Liver (tissue), 9 donors: ENCODE data around the gene ECHS1. TPM values are rescaled to one million over a fixed set of nuclear protein-coding genes. Genes with fewer than 3 reads are reported as not detected.
A peak's percentile ranks its signal among the peaks of the same experiment; 100 is the strongest.

Experiments used
- DNase-seq: peaks from one replicate; pipeline ENCODE4 v3.0.0-alpha.2; 2017; ENCODE audit warnings: low spot score
- H3K27ac ChIP-seq, 2 donors: one replicate each; pipeline ENCODE4 v1.7.0; 2013; ENCODE audit warnings: inconsistent platforms in 2 of 2, low read length in 2 of 2, control low read depth in 1 of 2, low read depth in 1 of 2, mild to moderate bottlenecking in 1 of 2
- H3K27me3 ChIP-seq, 4 donors: one replicate each; pipeline versions ENCODE4 v1.6.1 to v1.7.0; 2013; ENCODE audit warnings: low read length in 3 of 4, inconsistent platforms in 1 of 4, mild to moderate bottlenecking in 1 of 4, moderate library complexity in 1 of 4; ENCODE audit not compliant: control insufficient read depth in 4 of 4, insufficient read depth in 4 of 4
- H3K36me3 ChIP-seq, 4 donors: one replicate each; pipeline versions ENCODE4 v1.6.1 to v1.7.0; 2013; ENCODE audit warnings: low read length in 3 of 4, mild to moderate bottlenecking in 3 of 4, low read depth in 1 of 4, moderate library complexity in 1 of 4; ENCODE audit not compliant: control insufficient read depth in 4 of 4, insufficient read depth in 3 of 4
- H3K4me1 ChIP-seq, 4 donors: one replicate each; pipeline versions ENCODE4 v1.6.1 to v1.7.0; 2013; ENCODE audit warnings: low read length in 3 of 4, mild to moderate bottlenecking in 3 of 4, moderate library complexity in 1 of 4; ENCODE audit not compliant: control insufficient read depth in 4 of 4, insufficient read depth in 4 of 4
- H3K4me3 ChIP-seq, 3 donors: one replicate each; pipeline versions ENCODE4 v1.6.1 to v1.7.0; 2013; ENCODE audit warnings: low read length in 3 of 3, control low read depth in 1 of 3, low read depth in 1 of 3, mild to moderate bottlenecking in 1 of 3
- H3K9ac ChIP-seq, 2 donors: one replicate each; pipeline ENCODE4 v1.7.0; 2013; ENCODE audit warnings: low read length in 2 of 2, mild to moderate bottlenecking in 2 of 2, moderate library complexity in 2 of 2, control low read depth in 1 of 2, low read depth in 1 of 2
- H3K9me3 ChIP-seq, 4 donors: one replicate each; pipeline versions ENCODE4 v1.6.1 to v1.7.0; 2013; ENCODE audit warnings: low read length in 3 of 4; ENCODE audit not compliant: control insufficient read depth in 4 of 4
- EGR1 ChIP-seq, 2 donors: IDR thresholded peaks; 2 replicates each; pipeline ENCODE4 v1.6.1; 2016 to 2018; ENCODE audit warnings: antibody characterized with exemption in 2 of 2, low read depth in 2 of 2
- FOXA1 ChIP-seq: IDR thresholded peaks from 2 replicates; pipeline ENCODE4 v1.6.1; 2016; ENCODE audit warnings: antibody characterized with exemption
- GABPA ChIP-seq, 2 donors: IDR thresholded peaks in 1 of 2; conservative IDR thresholded peaks in 1 of 2; 2 replicates each; pipeline ENCODE4 v1.6.1; 2016; ENCODE audit warnings: antibody characterized with exemption in 2 of 2, mild to moderate bottlenecking in 1 of 2, moderate library complexity in 1 of 2
- HNF4A ChIP-seq, 2 donors: conservative IDR thresholded peaks; 2 replicates each; pipeline ENCODE4 v1.6.1; 2016; ENCODE audit warnings: antibody characterized with exemption in 2 of 2, mild to moderate bottlenecking in 2 of 2
- HNF4G ChIP-seq: IDR thresholded peaks from 2 replicates; pipeline ENCODE4 v1.6.1; 2016; ENCODE audit warnings: antibody characterized with exemption
- JUND ChIP-seq, 2 donors: IDR thresholded peaks; 2 replicates each; pipeline ENCODE4 v1.6.1; 2016; ENCODE audit warnings: antibody characterized with exemption in 2 of 2
- NR2F2 ChIP-seq: IDR thresholded peaks from 2 replicates; pipeline ENCODE4 v1.6.1; 2016; ENCODE audit warnings: antibody characterized with exemption
- RAD21 ChIP-seq, 2 donors: IDR thresholded peaks; 2 replicates each; pipeline ENCODE4 v1.6.1; 2016; ENCODE audit warnings: antibody characterized with exemption in 2 of 2, mild to moderate bottlenecking in 2 of 2
- RXRA ChIP-seq, 2 donors: IDR thresholded peaks; 2 replicates each; pipeline ENCODE4 v1.6.1; 2017 to 2018; ENCODE audit warnings: antibody characterized with exemption in 2 of 2, mild to moderate bottlenecking in 1 of 2
- SP1 ChIP-seq: IDR thresholded peaks from 2 replicates; pipeline ENCODE4 v1.6.1; 2018; ENCODE audit warnings: antibody characterized with exemption, mild to moderate bottlenecking
- TAF1 ChIP-seq: conservative IDR thresholded peaks from 2 replicates; pipeline ENCODE4 v1.6.1; 2016; ENCODE audit warnings: antibody characterized with exemption, mild to moderate bottlenecking
- YY1 ChIP-seq: IDR thresholded peaks from 2 replicates; pipeline ENCODE4 v1.6.1; 2016; ENCODE audit warnings: antibody characterized with exemption, mild to moderate bottlenecking
- WGBS: extraction: QIAGEN DNeasy Blood & Tissue Kit; methylation state at CpG from one replicate; pipeline ENCODE4 v1.1.7; 2013; 5-methylcytosine and 5-hydroxymethylcytosine counted together
- polyA plus RNA-seq, 2 donors: library from polyadenylated mRNA; stranded (reverse) in 1 of 2; unstranded in 1 of 2; fragments of 200-250 nt in 1 of 2; fragments of >200 nt in 1 of 2; fragmentation: Nextera tagmentation in 1 of 2; extraction: Ambion mirVana in 1 of 2; gene quantifications; one replicate each; pipeline versions ENCODE4 v1.2.1 to v1.2.3, GENCODE V29; 2013 to 2015
- total RNA-seq, 2 donors: library from RNA; depleted of rRNA; stranded (reverse); fragments of >200 nt; gene quantifications; one replicate each; pipeline ENCODE4 v1.2.3, GENCODE V29; 2014
- TF ChIP-seq, protein P1 (sequence below): IDR thresholded peaks from 2 replicates; pipeline ENCODE4 v1.6.1; 2016; ENCODE audit warnings: antibody characterized with exemption
- TF ChIP-seq, protein P2 (sequence below): fragments of 150-350 bp; IDR thresholded peaks from 2 replicates; pipeline ENCODE4 v1.5.1; 2017; ENCODE audit warnings: improper control_type of control experiment, low read depth, low read length; ENCODE audit not compliant: missing input control
- TF ChIP-seq, protein P3 (sequence below): IDR thresholded peaks from 2 replicates; pipeline ENCODE4 v1.6.1; 2016; ENCODE audit warnings: antibody characterized with exemption
- TF ChIP-seq, protein P4 (sequence below): IDR thresholded peaks from 2 replicates; pipeline ENCODE4 v1.6.1; 2016; ENCODE audit warnings: antibody characterized with exemption
- TF ChIP-seq, protein P5 (sequence below): IDR thresholded peaks from 2 replicates; pipeline ENCODE4 v1.6.1; 2016; ENCODE audit warnings: antibody characterized with exemption, mild to moderate bottlenecking
- donor health status: healthy.
- donor health status: healthy.
- donor health status: healthy.
- donor health status: healthy.
- donor health status: healthy.

Gene ECHS1
- total and polyA plus RNA-seq, 4 donors = 41.5 to 849 (median 354) TPM

DNA sequence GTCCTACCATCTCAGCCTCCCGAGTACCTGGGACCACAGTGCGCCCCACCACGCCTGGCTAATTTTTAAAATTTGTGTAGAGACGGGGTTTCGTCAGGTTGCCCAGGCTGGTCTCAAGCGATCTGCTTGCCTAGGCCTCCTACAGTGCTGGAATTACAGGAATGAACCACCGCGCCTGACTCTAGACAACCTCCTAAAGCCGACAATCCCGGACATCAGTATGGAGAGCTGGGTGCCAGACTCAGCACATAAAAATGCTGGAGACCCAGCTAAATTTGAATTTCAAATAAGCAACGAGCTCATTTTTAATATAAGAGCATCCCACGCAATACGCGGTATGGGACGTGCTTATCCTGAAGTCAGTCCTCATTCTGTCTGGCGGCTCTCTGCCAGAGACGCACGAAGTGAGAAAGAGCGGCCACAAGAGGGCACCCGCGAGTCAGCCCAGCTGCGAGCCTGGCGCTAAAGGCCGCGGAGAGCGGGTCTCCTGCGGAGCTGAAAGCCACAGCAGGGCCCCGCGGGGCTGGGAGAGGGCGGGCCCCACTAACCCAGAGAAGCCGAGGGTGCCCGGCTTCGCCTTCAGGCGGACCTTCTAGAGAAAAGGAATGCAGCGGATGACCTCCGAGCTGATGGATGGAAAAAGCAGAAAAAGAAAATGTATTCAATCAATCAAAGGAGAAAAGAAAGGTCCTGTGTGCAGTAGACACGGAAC is 43.5 kb downstream of the ECHS1 start:
- peak; percentile 88 for DNase-seq
- Histone ChIP-seq H3K36me3 (no peaks in the 10 kb centered on the region), H3K9me3 (no peaks in the 10 kb centered on the region), H3K4me1 (peaks cover 0 to 22% (median 6%) of the 10 kb centered on the region in 4 donors), H3K27me3 (peaks cover 0 to 17% (median 8%) of the 10 kb centered on the region in 4 donors), H3K4me3 (peak overlapping the region in 1 of 3 donors; percentile 48), H3K27ac (no peak overlapping the region), H3K9ac (no peak overlapping the region)
- TF ChIP-seq RXRA (IDR thresholded peaks at IDR 0.05) = peak in 1 of 2 donors; percentile 14
- TF ChIP-seq JUND (IDR thresholded peaks at IDR 0.05) = no peak
- no peak for TF ChIP-seq GABPA (IDR thresholded peaks at IDR 0.05 in 1 of 2, conservative IDR thresholded peaks at IDR 0.05 in 1 of 2)
- TF ChIP-seq, protein P1, sequence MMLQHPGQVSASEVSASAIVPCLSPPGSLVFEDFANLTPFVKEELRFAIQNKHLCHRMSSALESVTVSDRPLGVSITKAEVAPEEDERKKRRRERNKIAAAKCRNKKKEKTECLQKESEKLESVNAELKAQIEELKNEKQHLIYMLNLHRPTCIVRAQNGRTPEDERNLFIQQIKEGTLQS = no peak
- TF ChIP-seq, protein P2, sequence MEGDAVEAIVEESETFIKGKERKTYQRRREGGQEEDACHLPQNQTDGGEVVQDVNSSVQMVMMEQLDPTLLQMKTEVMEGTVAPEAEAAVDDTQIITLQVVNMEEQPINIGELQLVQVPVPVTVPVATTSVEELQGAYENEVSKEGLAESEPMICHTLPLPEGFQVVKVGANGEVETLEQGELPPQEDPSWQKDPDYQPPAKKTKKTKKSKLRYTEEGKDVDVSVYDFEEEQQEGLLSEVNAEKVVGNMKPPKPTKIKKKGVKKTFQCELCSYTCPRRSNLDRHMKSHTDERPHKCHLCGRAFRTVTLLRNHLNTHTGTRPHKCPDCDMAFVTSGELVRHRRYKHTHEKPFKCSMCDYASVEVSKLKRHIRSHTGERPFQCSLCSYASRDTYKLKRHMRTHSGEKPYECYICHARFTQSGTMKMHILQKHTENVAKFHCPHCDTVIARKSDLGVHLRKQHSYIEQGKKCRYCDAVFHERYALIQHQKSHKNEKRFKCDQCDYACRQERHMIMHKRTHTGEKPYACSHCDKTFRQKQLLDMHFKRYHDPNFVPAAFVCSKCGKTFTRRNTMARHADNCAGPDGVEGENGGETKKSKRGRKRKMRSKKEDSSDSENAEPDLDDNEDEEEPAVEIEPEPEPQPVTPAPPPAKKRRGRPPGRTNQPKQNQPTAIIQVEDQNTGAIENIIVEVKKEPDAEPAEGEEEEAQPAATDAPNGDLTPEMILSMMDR = peak; percentile 87
- TF ChIP-seq RAD21 (IDR thresholded peaks at IDR 0.05) = peak; percentile 89 to 90
- TF ChIP-seq, protein P3, sequence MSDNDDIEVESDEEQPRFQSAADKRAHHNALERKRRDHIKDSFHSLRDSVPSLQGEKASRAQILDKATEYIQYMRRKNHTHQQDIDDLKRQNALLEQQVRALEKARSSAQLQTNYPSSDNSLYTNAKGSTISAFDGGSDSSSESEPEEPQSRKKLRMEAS = no peak
- WGBS = 10% methylated on average over 37 of the region's 37 CpGs

DNA sequence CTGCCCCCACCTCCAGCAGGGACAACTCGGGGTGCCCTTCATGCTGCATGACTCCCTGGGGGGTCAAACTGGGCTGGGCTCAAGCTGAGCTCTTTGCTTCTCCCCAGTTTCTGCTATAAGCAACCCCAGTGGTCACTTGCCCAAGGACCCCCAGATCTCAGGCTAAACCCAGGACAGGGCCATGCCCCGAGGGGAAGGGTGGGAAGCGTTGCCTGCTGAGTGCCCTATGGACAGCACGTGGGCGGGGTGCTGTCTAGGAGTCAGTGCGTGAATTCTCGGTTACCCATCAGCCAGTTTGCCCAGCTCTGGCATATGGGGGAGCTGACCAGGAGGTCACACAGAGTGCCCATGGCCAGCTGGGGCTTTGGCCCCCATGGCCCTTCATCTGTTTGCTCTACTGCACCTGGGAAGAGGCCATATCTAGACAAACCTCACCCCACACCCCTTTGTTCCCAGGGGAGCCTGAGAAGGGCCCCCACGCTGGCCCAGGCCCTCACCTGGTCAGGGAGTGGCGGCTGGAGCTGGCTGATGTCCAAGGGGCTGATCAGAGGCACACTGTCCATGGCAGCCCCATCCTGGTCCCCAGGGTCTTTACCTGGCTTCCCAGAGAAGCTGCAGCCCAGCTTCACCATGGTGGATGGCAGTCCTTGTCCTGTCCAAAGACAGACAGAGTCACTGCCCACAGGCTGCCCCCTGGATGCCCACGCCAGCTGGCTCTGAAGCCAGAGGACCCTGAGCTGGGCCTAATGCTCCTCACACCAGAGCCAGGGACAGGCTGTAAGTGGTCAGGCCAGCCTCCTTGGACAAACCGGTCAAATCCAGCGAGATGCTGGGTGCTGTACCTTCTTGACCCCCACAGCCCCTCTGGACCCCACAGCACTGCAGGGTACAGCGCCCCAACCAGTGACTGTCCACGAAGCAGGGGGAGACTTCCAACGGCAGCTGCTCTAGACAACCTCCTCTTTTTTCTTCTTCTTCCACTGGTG is 44.5 kb downstream of the ECHS1 start:
- Histone ChIP-seq H3K4me1 (peaks cover 2 to 22% (median 8%) of the 10 kb centered on the region in 4 donors), H3K27me3 (peaks cover 0 to 17% (median 8%) of the 10 kb centered on the region in 4 donors), H3K36me3 (no peaks in the 10 kb centered on the region), H3K9ac (no peak overlapping the region), H3K9me3 (no peaks in the 10 kb centered on the region), H3K4me3 (no peak overlapping the region), H3K27ac (no peak overlapping the region)
- no peak for DNase-seq
- 77% methylated on average over 15 of the region's 15 CpGs for WGBS
- no peak for TF ChIP-seq RXRA (IDR thresholded peaks at IDR 0.05)
- TF ChIP-seq EGR1 (IDR thresholded peaks at IDR 0.05; ENCODE audit: low read depth in 2 of 2) = no peak
- no peak for TF ChIP-seq TAF1
- no peak for TF ChIP-seq JUND (IDR thresholded peaks at IDR 0.05)
- TF ChIP-seq, protein P4, sequence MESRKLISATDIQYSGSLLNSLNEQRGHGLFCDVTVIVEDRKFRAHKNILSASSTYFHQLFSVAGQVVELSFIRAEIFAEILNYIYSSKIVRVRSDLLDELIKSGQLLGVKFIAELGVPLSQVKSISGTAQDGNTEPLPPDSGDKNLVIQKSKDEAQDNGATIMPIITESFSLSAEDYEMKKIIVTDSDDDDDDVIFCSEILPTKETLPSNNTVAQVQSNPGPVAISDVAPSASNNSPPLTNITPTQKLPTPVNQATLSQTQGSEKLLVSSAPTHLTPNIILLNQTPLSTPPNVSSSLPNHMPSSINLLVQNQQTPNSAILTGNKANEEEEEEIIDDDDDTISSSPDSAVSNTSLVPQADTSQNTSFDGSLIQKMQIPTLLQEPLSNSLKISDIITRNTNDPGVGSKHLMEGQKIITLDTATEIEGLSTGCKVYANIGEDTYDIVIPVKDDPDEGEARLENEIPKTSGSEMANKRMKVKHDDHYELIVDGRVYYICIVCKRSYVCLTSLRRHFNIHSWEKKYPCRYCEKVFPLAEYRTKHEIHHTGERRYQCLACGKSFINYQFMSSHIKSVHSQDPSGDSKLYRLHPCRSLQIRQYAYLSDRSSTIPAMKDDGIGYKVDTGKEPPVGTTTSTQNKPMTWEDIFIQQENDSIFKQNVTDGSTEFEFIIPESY = no peak
- TF ChIP-seq YY1 = no peak
- TF ChIP-seq, protein P3 = no peak
- TF ChIP-seq, protein P2 = no peak
- no peak for TF ChIP-seq HNF4A (conservative IDR thresholded peaks at IDR 0.05)
- TF ChIP-seq NR2F2 = no peak
- no peak for TF ChIP-seq RAD21 (IDR thresholded peaks at IDR 0.05)
- TF ChIP-seq FOXA1 = no peak
- no peak for TF ChIP-seq HNF4G
- TF ChIP-seq SP1 = no peak
- TF ChIP-seq, protein P5, sequence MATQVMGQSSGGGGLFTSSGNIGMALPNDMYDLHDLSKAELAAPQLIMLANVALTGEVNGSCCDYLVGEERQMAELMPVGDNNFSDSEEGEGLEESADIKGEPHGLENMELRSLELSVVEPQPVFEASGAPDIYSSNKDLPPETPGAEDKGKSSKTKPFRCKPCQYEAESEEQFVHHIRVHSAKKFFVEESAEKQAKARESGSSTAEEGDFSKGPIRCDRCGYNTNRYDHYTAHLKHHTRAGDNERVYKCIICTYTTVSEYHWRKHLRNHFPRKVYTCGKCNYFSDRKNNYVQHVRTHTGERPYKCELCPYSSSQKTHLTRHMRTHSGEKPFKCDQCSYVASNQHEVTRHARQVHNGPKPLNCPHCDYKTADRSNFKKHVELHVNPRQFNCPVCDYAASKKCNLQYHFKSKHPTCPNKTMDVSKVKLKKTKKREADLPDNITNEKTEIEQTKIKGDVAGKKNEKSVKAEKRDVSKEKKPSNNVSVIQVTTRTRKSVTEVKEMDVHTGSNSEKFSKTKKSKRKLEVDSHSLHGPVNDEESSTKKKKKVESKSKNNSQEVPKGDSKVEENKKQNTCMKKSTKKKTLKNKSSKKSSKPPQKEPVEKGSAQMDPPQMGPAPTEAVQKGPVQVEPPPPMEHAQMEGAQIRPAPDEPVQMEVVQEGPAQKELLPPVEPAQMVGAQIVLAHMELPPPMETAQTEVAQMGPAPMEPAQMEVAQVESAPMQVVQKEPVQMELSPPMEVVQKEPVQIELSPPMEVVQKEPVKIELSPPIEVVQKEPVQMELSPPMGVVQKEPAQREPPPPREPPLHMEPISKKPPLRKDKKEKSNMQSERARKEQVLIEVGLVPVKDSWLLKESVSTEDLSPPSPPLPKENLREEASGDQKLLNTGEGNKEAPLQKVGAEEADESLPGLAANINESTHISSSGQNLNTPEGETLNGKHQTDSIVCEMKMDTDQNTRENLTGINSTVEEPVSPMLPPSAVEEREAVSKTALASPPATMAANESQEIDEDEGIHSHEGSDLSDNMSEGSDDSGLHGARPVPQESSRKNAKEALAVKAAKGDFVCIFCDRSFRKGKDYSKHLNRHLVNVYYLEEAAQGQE = no peak
